Lower lobe of right lung (tissue), 2 donors: ENCODE measurements around the gene FOCAD. TPM values are rescaled to one million over a fixed set of nuclear protein-coding genes. Genes with fewer than 3 reads are reported as not detected.

Experiments
- ATAC-seq, 2 donors: fragments of 200-7000 bp; cut with Tn5 transposase; one replicate each; pipeline ENCODE4 v1.9.1; 2020 to 2022; ENCODE audit warnings: mild to moderate bottlenecking in 2 of 2, moderate library complexity in 2 of 2
- DNase-seq: peaks from one replicate; pipeline ENCODE4 v3.0.0-alpha.2; 2020
- H3K27ac ChIP-seq: fragments of 200-600 bp; one replicate; pipeline ENCODE4 v1.8.0; 2022
- H3K27me3 ChIP-seq: fragments of 200-600 bp; one replicate; pipeline ENCODE4 v1.8.0; 2022; ENCODE audit warnings: low read depth
- H3K36me3 ChIP-seq: fragments of 200-600 bp; one replicate; pipeline ENCODE4 v1.8.0; 2022; ENCODE audit warnings: mild to moderate bottlenecking
- H3K4me1 ChIP-seq: fragments of 200-600 bp; one replicate; pipeline ENCODE4 v1.8.0; 2022
- H3K4me3 ChIP-seq: fragments of 200-600 bp; one replicate; pipeline ENCODE4 v1.8.0; 2022; ENCODE audit warnings: mild to moderate bottlenecking
- H3K9me3 ChIP-seq: fragments of 200-600 bp; one replicate; pipeline ENCODE4 v1.8.0; 2022
- intact Hi-C: fragments of 100-400 bp; cut with DNase I; formaldehyde crosslinking; loops from one replicate; pipeline ENCODE4 v1.11.0; 2022
- total RNA-seq: library from RNA; stranded (reverse); fragmentation: NEBNext Ultra II Directional; extraction: Animal tissue kit (Norgen Biotek cat#: 25700); gene quantifications from one replicate; pipeline ENCODE4 v1.2.1, GENCODE V29; 2021
- TF ChIP-seq, protein P1 (sequence below): fragments of 200-600 bp; IDR thresholded peaks from one replicate; pipeline ENCODE4 v1.8.0; 2022; ENCODE audit warnings: antibody characterized with exemption, mild to moderate bottlenecking
- donor health status: DM: no; HTN: yes; CAD: no; lungs with severe emphysema.

The FOCAD gene
- total RNA-seq, 1 donor from 2014 or later = 29.5 TPM

DNA sequence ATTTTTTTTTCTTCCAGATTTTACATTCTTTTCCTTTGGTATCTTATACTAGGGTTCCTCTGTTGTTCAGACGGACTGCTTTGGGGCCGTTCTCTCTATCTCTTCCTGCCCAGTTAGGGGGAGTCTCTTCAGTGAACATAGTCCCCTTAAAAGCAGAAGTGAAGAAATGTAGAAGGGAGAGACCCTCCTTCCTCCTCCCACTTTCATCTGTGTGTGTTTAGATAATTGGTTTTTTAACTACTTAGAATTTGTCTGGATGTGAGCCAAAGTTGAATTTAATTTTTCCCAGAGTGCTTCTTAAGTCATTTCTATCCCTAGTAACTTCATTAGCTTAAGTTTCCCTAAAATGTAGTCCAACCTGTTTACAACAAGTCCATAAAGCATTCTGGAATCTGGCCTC, 179.9 kb downstream of the FOCAD start:
- H3K4me3 ChIP-seq = no peak overlapping the region
- DNase-seq (no peak), ATAC-seq (no peak)
- no peaks in the 10 kb centered on the region for H3K27me3 ChIP-seq
- no peaks in the 10 kb centered on the region for H3K36me3 ChIP-seq
- no peak overlapping the region for H3K27ac ChIP-seq
- TF ChIP-seq, protein P1, sequence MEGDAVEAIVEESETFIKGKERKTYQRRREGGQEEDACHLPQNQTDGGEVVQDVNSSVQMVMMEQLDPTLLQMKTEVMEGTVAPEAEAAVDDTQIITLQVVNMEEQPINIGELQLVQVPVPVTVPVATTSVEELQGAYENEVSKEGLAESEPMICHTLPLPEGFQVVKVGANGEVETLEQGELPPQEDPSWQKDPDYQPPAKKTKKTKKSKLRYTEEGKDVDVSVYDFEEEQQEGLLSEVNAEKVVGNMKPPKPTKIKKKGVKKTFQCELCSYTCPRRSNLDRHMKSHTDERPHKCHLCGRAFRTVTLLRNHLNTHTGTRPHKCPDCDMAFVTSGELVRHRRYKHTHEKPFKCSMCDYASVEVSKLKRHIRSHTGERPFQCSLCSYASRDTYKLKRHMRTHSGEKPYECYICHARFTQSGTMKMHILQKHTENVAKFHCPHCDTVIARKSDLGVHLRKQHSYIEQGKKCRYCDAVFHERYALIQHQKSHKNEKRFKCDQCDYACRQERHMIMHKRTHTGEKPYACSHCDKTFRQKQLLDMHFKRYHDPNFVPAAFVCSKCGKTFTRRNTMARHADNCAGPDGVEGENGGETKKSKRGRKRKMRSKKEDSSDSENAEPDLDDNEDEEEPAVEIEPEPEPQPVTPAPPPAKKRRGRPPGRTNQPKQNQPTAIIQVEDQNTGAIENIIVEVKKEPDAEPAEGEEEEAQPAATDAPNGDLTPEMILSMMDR = no peak
- no peaks in the 10 kb centered on the region for H3K4me1 ChIP-seq
- no peaks in the 10 kb centered on the region for H3K9me3 ChIP-seq
- intact Hi-C loops = no loop called here

DNA sequence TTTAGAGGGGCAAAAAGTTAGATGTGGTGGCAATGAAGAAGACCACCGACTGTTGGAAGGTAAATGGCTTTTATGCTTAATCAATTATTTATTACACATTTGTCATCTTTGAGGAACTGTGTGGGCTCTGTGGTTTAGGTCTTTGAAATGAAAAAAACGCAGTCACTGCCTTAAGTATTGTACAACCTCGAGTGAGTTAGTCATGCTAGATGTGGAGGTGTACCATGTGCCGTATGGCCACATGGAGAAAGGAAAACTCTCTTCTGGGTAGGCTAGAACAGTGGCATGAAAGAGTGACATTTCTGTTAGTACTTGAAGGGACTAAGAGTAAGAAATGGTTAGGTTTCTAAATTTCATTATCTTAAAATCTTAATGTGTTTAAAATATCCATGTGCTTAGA, 181.3 kb downstream of the FOCAD start:
- H3K4me3 ChIP-seq = no peak overlapping the region
- H3K4me1 ChIP-seq = no peaks in the 10 kb centered on the region
- no peaks in the 10 kb centered on the region for H3K9me3 ChIP-seq
- DNase-seq = no peak
- H3K27ac ChIP-seq = no peak overlapping the region
- TF ChIP-seq, protein P1 = no peak
- no peak for ATAC-seq
- no peaks in the 10 kb centered on the region for H3K27me3 ChIP-seq
- intact Hi-C loops = no loop called here
- no peaks in the 10 kb centered on the region for H3K36me3 ChIP-seq

DNA sequence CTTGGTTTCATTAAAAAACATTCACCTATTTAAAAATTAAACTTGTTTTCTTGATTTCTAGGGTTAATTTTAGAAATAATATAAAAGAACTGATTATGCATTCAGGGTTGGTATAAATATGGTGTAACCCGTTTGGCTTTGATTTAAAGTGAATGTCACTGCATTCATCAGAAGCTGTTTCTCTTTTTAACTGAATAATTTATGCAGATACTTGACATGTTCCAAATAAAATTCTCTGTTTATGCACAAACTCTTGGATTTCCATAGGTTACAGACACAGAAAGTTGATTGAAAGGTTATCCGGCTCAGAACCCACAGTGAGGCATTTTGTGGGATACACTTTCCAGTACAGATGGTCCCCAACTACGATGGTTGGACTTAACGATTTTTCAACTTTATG, 186.1 kb downstream of the FOCAD start:
- intact Hi-C loops = no loop called here
- no peak overlapping the region for H3K4me3 ChIP-seq
- no peaks in the 10 kb centered on the region for H3K4me1 ChIP-seq
- no peak overlapping the region for H3K27ac ChIP-seq
- no peak for ATAC-seq
- no peaks in the 10 kb centered on the region for H3K36me3 ChIP-seq
- TF ChIP-seq, protein P1 = no peak
- H3K9me3 ChIP-seq = no peaks in the 10 kb centered on the region
- no peaks in the 10 kb centered on the region for H3K27me3 ChIP-seq
- DNase-seq = no peak

DNA sequence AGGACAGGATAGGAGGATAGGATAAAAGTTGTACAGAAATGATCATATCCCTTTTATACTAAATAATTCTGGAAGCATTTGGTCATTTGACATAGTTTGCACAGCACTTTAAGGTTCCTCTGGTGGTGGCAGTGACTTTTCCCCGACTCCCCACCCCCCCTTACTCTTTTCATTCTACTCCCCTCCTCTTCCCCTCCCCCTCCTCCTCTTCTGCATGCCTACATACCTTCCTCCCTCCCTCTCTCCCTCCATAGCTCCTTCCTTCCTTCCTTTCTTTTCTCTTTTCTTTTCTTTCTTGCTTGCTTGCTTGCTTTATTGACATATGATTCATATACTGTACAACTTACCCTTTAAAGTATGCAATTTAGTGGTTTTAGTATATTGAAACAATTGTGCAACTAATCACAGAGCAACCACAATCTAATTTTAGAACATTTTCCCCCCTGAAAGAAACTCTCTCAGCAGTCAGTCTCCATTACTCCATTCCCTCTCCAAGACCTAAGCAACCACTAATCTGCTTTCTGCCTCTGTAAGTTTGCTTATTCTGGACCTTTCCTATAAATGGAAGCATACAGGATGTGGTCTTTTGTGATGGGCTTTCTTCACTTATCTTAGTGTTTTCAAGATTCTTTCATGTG, 188.4 kb downstream of the FOCAD start:
- Histone ChIP-seq H3K9me3 (no peaks in the 10 kb centered on the region), H3K36me3 (no peaks in the 10 kb centered on the region), H3K27ac (no peak overlapping the region), H3K4me3 (no peak overlapping the region), H3K4me1 (no peaks in the 10 kb centered on the region), H3K27me3 (no peaks in the 10 kb centered on the region)
- no peak for DNase-seq
- peak in 1 of 2 donors; percentile 26 for ATAC-seq
- TF ChIP-seq, protein P1 = no peak
- intact Hi-C loops = no loop called here

DNA sequence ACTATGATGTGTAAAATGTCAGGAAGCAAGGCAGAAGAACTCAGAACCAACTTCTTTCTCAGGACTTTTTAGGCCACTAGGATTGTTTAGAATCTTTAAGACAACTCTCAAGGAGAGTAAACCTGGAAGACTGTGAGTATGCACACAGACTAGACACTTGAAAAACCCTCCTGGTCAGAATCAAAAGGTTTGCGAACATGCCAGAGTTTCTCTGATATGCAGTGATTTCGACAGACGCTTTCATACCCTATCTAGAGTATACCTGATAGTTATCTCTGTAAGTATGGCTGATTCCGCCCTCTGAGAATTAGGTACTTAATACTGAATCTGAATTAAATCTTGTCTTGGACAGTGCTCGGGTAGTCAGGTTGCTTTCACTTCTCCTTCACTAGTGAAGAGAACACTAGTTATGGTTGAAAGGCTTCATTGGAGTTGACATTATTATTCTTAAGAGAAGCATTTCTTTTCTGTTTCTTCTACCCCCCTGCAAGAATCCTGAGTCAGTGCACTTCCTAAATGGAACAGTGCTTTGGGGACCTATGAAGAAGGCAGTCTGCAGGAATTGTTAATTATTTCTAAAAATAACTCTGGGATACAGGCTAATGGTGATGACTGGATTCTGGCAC, 189.3 kb downstream of the FOCAD start:
- no peak overlapping the region for H3K4me3 ChIP-seq
- TF ChIP-seq, protein P1 = no peak
- H3K27ac ChIP-seq = no peak overlapping the region
- intact Hi-C loops = no loop called here
- no peaks in the 10 kb centered on the region for H3K27me3 ChIP-seq
- DNase-seq (no peak), ATAC-seq (peak in 1 of 2 donors; percentile 19)
- H3K4me1 ChIP-seq = no peaks in the 10 kb centered on the region
- H3K9me3 ChIP-seq = no peaks in the 10 kb centered on the region
- no peaks in the 10 kb centered on the region for H3K36me3 ChIP-seq
